Raji (cell line): ENCODE results near the gene HSD17B12.

ENCODE experiments used
- POLR2A ChIP-seq: IDR thresholded peaks from 2 replicates; pipeline ENCODE4 v1.6.1; 2011; ENCODE audit warnings: low read depth, low read length, control low read depth; ENCODE audit not compliant: insufficient read depth

The HSD17B12 gene

DNA sequence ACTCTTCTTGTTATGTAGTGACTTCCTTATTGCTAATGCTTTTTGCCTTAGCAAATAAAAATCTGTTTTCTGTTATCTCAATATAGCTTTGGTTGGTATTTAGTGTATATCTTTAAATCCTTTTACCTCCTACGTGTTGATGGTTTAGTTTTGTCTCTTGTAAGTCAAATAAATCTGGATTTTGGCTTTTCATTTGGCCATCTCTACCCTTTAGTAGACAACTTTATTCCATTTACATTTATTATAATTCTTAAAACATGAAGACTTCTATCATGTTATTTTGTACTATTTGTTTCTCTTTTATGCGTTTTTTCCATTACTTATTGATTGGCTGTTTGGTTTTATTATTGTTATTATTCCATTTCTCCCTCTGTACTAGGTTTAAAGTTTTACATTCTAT, 180.6 kb downstream of the HSD17B12 start:
- no peak for TF ChIP-seq POLR2A

DNA sequence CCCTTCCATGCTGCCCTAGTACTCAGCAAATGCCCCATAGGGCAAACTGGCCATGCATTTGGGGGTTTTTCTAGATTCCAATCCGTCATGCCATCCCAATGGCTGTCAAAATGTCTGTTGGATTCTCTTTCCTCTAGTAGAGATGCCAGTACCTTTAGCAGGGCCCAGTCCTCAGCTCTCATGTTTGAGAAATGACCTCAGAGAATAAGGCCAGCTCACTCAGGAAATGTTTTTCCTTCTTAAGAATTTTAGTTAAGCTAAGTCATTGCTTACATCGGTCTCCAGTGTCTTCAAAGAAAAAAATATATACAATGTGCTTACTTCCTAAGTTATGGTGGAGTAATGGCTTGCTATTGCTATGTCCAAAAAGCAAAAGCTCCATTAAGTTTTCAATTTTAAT, 186.0 kb downstream of the HSD17B12 start:
- no peak for TF ChIP-seq POLR2A

DNA sequence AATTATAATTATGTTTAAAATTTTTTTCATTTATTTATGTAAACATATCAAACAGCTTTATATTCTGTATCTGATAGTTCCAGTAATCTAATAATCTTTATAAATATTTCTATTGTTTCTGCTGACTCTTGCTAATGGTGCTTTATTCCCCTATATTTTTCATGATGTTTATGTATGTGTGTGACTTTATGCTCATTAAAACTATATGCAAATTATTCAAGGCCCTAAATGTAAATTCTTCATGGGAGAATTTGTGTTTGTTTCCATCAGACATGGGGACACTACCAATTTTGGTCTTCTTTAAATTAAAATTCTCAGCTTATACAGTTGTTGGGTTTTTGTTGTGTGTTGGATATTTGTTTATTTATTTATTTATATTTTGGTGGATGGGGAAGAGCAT, 186.4 kb downstream of the HSD17B12 start:
- TF ChIP-seq POLR2A, result no peak

DNA sequence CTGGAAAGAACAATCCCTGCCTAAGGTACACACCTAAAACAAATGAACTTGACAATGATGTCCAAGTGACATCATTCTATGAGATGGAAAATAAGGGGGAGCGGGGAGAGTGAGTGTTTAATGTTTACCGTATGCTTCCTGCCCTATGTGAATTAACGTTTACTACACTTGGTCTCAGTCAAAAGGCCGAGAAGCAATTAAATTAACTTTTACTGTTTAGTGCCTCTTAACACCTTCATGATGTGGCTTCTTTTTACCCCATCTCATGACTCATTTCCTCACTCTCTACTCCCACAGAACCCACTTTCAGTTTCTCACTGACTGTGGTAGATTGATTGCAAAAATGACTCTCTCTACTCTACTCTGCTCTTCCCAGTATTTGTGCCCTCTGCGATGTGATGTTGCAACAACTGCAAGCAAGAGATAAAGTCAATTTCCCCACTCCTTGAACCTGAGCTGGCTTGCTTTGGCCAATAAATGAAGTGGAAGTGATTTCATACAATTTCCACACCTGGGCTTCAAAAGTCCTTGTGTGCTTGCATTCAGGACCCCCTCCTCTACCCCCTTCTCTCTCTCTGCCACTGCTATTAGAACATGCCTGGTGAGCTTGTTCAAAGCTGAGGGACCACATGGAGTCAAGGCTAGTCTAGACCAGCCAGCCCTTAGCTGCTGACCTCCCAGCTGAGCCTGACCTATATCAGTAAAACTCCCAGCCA, 188.5 kb downstream of the HSD17B12 start:
- TF ChIP-seq POLR2A, result no peak

DNA sequence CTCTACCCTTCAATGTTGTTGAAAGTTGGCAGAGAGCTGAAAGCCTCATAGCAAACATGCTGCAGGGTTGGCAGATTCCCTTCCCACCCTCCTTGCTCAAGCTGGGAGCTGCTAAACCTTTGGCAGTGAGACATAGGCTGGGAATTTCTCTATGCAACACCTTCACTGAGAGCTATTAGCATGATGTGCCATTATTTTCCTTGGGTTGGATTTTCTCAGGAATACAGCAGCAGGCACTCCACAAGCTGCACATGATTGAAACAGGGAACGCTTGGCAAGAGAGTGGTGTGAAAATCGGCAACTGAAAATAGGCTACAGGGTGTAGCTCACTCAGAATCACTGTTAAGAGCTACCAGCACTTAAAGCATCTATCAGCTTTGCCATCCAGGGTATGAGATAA, 190.5 kb downstream of the HSD17B12 start:
- no peak for TF ChIP-seq POLR2A

DNA sequence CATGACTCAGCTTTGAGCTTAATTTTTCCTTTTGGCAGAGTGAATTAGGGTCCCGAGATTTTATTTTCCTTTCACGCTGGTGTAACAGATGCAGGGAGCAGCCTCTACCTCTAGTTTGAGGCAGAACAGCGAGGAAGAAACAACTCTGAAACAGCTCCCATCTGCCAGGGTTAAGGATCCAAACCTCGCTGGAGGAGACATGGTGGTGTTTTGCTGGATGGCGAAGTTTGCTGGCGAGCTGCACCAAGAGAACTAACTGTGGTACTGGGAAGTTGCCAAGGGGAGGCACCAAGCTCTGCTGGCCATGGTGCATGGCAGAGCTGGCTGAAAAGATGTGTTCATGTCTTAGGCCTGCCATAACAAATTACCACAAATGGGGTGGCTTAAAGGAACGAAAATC, 192.5 kb downstream of the HSD17B12 start:
- TF ChIP-seq POLR2A, result no peak

DNA sequence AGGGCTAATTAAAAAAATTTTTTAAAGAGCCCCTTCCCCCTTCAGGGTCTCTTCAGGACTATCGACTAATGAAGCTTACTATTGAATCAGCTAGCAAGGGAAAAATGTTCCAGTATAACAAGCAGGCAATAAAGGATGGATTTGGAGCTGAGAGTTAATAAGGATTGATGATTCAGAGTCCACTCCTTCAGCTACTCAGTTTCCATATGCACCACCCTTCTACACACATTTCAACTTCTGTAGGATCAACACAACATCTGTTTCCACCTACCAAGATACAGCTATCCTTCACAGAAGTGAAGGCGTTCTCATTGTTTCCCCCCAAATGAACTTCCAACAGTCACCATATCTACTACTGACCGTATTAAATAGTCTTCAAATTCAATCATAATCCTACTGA, 193.5 kb downstream of the HSD17B12 start:
- no peak for TF ChIP-seq POLR2A

DNA sequence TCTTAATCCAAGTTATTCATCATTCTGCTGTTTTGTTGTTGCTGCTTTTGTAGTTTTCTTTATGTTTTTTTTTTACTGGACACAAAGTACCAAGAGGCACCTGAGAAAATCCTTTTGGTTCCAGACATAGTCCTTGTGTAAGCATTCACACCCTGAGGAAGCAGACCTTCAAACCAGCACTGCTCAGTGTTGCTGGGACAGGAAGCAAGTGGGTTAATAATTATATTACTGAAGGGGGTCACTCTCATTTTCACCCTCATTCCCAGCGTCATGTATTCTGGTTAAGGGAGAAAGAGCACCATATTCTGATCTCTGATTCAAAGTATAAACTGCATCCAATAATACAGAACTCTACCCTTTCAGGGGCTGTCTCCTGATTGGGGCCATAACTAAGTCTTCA, 194.2 kb downstream of the HSD17B12 start:
- TF ChIP-seq POLR2A, result no peak

DNA sequence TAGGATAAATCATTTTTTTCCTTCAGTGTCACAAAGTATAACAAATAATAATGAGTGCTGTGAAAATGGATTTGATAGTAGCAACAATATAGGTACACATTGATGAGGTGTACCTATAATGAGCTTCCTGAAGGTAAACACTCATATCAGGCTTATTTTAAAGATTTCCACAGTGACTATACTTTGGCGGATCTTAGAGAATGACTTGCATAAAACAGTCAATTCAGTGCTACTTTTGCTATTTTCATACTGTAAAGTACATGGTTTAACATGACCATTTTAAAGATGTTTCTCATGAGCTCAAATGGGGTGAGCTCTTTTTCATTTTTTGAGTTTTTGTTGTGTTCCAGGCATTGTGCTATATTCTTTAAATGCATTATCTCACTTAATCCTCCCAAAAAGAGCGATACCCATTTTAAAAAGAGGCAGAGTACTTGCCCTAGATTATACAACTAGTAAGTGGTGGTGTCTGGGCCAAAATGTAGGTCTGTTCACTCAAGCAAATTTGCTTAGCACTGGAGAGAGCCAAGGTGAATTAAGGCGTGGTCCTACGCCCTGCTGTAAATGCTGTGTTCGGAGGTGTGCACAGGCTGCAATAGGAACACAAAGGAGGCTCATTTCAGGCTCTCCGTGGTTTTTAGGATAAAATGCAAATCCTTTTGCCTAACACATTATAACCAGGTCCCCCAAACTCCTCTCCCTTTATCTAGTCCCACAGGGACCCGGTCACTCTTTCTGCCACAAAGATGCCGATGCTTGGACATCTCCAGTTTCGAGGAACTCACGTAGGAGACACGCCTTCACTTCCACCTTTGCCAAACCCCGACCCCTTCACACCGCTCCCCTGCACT, 199.5 kb downstream of the HSD17B12 start:
- TF ChIP-seq POLR2A, result no peak

DNA sequence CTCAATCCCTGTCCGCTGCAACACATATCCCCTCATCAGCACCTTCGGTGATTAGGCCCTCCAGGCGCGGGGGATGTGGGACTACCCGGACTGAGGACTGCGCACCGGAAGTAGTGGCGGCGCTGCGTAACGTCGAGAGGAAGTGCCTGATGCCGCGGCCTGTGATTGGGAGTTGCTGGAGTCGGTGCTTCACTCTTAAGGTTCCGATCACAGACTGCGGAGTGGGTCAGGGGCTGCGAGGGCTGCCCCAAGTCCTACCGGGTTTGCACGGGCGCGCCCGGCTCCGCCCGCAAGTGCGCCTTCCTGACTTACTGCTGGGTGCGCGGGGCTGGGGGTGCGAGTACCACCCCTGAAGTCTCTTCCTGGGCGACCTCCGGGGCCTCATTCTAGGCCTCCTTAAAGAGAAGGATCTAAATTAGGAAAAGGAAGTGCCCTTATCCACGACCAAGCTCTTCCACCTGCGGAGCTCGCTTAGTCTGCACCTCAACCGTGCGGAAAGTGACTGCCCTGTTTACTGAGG, 200.2 kb downstream of the HSD17B12 start, which contains the start of gene ALKBH3:
TSS of gene ALKBH3 (plus strand) at position 192 of the 520 bp plus-strand sequence. CDS start 1,822 bp downstream, outside the sequence.
- peak; percentile 35; the same call in 1 of the 2 replicates for TF ChIP-seq POLR2A

DNA sequence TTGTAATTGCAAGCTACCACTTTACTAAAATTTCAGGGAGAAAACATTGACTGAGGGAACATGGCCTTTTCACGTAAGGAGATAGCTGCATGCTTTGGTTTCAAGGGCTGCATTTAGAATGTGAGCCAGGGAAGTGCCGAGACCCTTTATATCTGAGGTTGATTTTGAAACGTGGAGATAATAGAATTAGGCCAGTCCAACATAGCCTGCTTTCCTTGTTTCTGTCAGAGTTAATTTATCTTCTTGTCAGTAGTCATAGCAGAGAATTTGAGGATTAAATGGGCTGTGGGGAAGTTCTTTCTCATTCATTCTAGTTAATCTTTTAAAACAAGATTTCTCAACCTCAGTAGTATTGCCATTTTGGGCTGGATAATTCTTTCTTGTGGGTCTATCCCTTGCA, 212.3 kb downstream of the HSD17B12 start:
- TF ChIP-seq POLR2A, result no peak

DNA sequence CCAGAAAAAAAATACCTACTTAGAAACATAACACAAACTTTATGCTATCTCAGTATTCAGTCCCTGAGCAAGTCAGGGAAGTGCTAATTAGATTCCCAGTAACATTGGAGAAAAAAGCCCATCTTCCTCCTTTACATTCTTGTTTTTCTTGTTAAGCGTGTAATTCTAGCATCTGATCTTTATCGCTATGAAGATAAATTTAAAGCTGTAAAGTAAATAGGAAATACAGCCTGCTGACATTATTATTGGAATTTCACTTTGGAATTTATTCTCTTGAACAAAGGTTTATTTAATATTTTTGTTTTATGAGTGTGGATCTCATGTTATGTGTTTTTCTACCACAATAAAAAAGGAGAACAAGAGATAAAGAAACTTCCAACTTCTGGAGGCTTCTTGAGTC, 214.0 kb downstream of the HSD17B12 start:
- no peak for TF ChIP-seq POLR2A

DNA sequence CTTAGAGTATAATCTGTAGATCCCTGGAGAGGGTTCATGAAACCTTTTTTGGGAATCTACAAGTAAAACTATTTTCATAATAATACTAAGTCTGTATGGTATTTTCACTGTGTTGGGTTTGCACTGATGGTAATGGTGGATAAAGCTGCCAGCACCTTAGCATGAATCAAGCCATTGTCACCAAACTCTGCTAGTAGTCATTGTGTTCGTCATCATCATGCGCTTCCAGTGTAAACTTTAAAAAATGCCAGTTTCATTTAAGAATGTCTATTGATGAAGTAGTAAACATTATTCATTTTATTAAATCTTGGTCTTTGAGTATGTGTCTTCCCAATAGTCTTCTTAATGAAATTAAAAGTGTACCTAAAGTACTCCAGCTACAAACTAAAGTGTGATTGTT, 215.1 kb downstream of the HSD17B12 start:
- no peak for TF ChIP-seq POLR2A

DNA sequence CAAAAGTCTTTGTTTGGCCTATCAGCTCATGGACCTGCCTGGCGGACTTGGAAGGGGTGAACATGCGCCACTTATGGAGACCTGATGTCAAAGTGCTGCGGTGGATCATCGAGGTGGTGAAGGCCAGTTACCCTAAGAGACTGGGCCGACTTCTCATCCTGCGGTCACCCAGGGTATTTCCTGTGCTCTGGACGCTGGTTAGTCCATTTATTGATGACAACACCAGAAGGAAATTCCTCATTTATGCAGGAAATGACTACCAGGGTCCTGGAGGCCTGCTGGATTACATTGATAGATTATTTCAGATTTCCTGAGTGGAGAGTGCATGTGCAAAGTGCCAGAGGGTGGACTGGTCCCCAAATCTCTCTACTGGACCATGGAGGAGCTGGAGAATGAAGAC, 218.0 kb downstream of the HSD17B12 start:
- no peak for TF ChIP-seq POLR2A

DNA sequence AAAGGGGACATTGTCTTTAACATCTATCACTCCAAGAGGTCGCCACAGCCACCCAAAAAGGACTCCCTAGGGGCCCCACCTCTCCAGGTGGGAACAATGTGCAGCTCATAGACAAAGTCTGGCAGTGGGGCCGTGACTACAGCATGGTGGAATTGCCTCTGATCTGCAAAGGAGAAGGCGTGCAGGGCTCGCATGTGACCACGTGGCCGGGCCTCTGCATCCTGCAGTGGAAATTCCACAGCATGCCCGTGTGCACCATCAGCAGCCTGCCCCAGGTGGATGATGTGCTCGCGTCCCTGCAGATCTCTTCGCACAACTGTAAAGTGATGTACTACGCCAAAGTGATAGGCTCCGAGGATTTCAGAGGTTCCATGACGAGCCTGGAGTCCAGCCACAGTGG, 218.6 kb downstream of the HSD17B12 start:
- TF ChIP-seq POLR2A, result no peak

DNA sequence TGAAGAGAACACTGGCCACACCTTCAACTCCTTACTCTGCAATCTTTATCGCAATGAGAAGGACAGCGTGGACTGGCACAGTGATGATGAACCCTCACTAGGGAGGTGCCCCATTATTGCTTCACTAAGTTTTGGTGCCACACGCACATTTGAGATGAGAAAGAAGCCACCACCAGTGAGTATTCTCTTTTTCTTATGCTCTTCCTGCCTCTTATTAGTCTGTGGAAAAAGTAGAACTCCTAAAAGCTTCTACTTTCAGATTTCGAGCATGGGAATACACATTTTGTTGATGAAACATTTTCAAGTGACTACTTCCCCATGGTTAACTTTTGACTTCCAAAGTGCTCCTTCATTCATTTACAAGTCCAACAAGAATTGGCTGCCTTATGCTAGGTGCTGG, 221.0 kb downstream of the HSD17B12 start:
- TF ChIP-seq POLR2A, result no peak
